Pancreas (tissue), 10 donors: ENCODE data around the gene RAB5B. TPM values are rescaled to one million over a fixed set of nuclear protein-coding genes. Genes with fewer than 3 reads are reported as not detected.

Experiments used
- ATAC-seq, 4 donors: fragments of 200-7000 bp; cut with Tn5 transposase; one replicate each; pipeline versions ENCODE4 v1.8.0 to v1.9.1; 2020; ENCODE audit warnings: mild to moderate bottlenecking in 4 of 4, moderate library complexity in 4 of 4
- DNase-seq, 6 donors: peaks; one replicate each; pipeline ENCODE4 v3.0.0-alpha.2; 2020
- FAIRE-seq: peaks from 2 replicates; lab custom pipeline; 2012; peaks lifted over from hg19 to GRCh38; lab: Jason Lieb, UNC
- H3K27ac ChIP-seq, 4 donors: fragments of 200-600 bp; sonication (generic); 1 replicate in 3 of 4; 2 replicates in 1 of 4; pipeline versions ENCODE4 v1.5.0 to v1.8.0; 2020
- H3K27me3 ChIP-seq, 4 donors: fragments of 200-600 bp; one replicate each; pipeline ENCODE4 v1.8.0; 2021
- H3K36me3 ChIP-seq, 3 donors: fragments of 200-600 bp; sonication (generic) in 1 of 3; one replicate each; pipeline versions ENCODE4 v1.5.0 to v1.8.0; 2020 to 2021
- H3K4me1 ChIP-seq, 3 donors: fragments of 200-600 bp; one replicate each; pipeline ENCODE4 v1.8.0; 2021
- H3K4me3 ChIP-seq, 4 donors: fragments of 200-600 bp; sonication (generic) in 2 of 4; one replicate each; pipeline versions ENCODE4 v1.5.0 to v1.8.0; 2020 to 2021
- H3K9me3 ChIP-seq, 4 donors: fragments of 200-600 bp; one replicate each; pipeline ENCODE4 v1.8.0; 2021
- CTCF ChIP-seq, 4 donors: fragments of 200-600 bp; sonication (generic) in 3 of 4; IDR thresholded peaks; one replicate each; pipeline versions ENCODE4 v1.5.0 to v1.8.0; 2021; ENCODE audit warnings: antibody characterized with exemption in 4 of 4
- WGBS, 2 donors: extraction: QIAGEN DNeasy Blood & Tissue Kit; methylation state at CpG; one replicate each; pipeline ENCODE4 v1.1.7; 2013; 5-methylcytosine and 5-hydroxymethylcytosine counted together
- intact Hi-C, 3 donors: fragments of 100-400 bp; cut with DNase I; formaldehyde crosslinking; loops; one replicate each; pipeline versions ENCODE4 v1.11.1 to v1.14.2; 2022
- polyA plus RNA-seq, 2 donors: library from polyadenylated mRNA; stranded (reverse); fragments of 200-250 nt; gene quantifications; one replicate each; pipeline ENCODE4 v1.2.3, GENCODE V29; 2013
- total RNA-seq, 6 donors: library from RNA; stranded (reverse); fragmentation: NEBNext Ultra II Directional in 4 of 6; extraction: Animal tissue kit (Norgen Biotek cat#: 25700) in 4 of 6; gene quantifications; one replicate each; pipeline versions ENCODE4 v1.2.1 to v1.2.4, GENCODE V29; 2021 to 2023
- donor health status: healthy with polysubstance abuse.
- donor health status: DM: no; HTN: no; CAD: no; lungs with moderate emphysema.
- donor health status: DM: no; HTN: no; CAD: no.
- donor health status: control.
- donor health status: control.
- donor health status: Bipolar disorder and iron deficiency.
- donor health status: DM: yes; HTN: yes; CAD: no.
- donor health status: DM: no; HTN: no; CAD: no.
- donor health status: DM: no; HTN: no; CAD: no.
- donor health status: DM: yes; HTN: yes; CAD: no.

RAB5B gene
- total and polyA plus RNA-seq, 8 donors = 19.8 to 76.8 (median 36.4) TPM

GRCh38 chr12:55970775-55971174, 3.1 kb upstream of the RAB5B start:
- Histone ChIP-seq H3K27ac (no peak overlapping the region), H3K36me3 (no peaks in the 10 kb centered on the region), H3K27me3 (no peaks in the 10 kb centered on the region), H3K9me3 (no peaks in the 10 kb centered on the region), H3K4me3 (no peak overlapping the region), H3K4me1 (peaks cover 0 to 18% (median 0%) of the 10 kb centered on the region in 3 donors)
- TF ChIP-seq CTCF (IDR thresholded peaks at IDR 0.05) = no peak
- intact Hi-C loops = no loop called here
- ATAC-seq (no peak), FAIRE-seq (no peak), DNase-seq (no peak)
- 92 to 95% methylated on average over 7 of the region's 7 CpGs for WGBS, 2 donors

- peak overlapping the region in 2 of 4 donors; percentile 94 to 96 for H3K27ac ChIP-seq
- no peaks in the 10 kb centered on the region for H3K9me3 ChIP-seq
- no peaks in the 10 kb centered on the region for H3K27me3 ChIP-seq
- peaks cover 0 to 19% (median 0%) of the 10 kb centered on the region in 3 donors for H3K4me1 ChIP-seq
- DNase-seq (no peak), FAIRE-seq (no peak), ATAC-seq (no peak)
- H3K4me3 ChIP-seq = no peak overlapping the region
- no peaks in the 10 kb centered on the region for H3K36me3 ChIP-seq
- intact Hi-C loops = no loop called here
- TF ChIP-seq CTCF (IDR thresholded peaks at IDR 0.05) = no peak
- 54% methylated on average over 3 of the region's 3 CpGs for WGBS, 2 donors
These were observed 1.8 kb upstream of the RAB5B start for GRCh38 chr12:55972042-55972441.

GRCh38 chr12:55972456-55972855, 1.4 kb upstream of the RAB5B start:
- H3K27me3 ChIP-seq = no peaks in the 10 kb centered on the region
- no peak for FAIRE-seq
- peak overlapping the region in 2 of 4 donors; percentile 48 to 53 for H3K4me3 ChIP-seq
- H3K27ac ChIP-seq = peak overlapping the region in 3 of 4 donors; percentile 78 to 96 (median 94)
- no peak for DNase-seq
- intact Hi-C loops = no loop called here
- no peak for ATAC-seq
- WGBS, 2 donors = 7 to 12% methylated on average over 1 of the region's 1 CpG
- no peaks in the 10 kb centered on the region for H3K36me3 ChIP-seq
- TF ChIP-seq CTCF (IDR thresholded peaks at IDR 0.05) = no peak
- no peaks in the 10 kb centered on the region for H3K9me3 ChIP-seq
- peaks cover 0 to 18% (median 0%) of the 10 kb centered on the region in 3 donors for H3K4me1 ChIP-seq

GRCh38 chr12:55972911-55973598, 823 bp upstream of the RAB5B start:
- 1% methylated on average over 18 of the region's 18 CpGs for WGBS, 2 donors
- peaks cover 0 to 15% (median 0%) of the 10 kb centered on the region in 3 donors for H3K4me1 ChIP-seq
- intact Hi-C loops = no loop called here
- FAIRE-seq (no peak), ATAC-seq (peak in 2 of 4 donors; percentile 2 to 4), DNase-seq (peak in 1 of 6 donors; percentile 24)
- peak overlapping the region; percentile 78 to 96 (median 88) for H3K27ac ChIP-seq
- H3K27me3 ChIP-seq = no peaks in the 10 kb centered on the region
- H3K9me3 ChIP-seq = no peaks in the 10 kb centered on the region
- no peaks in the 10 kb centered on the region for H3K36me3 ChIP-seq
- peak overlapping the region; percentile 15 to 53 (median 40) for H3K4me3 ChIP-seq
- TF ChIP-seq CTCF (IDR thresholded peaks at IDR 0.05) = no peak

GRCh38 chr12:55974308-55974730, 441 bp downstream of the RAB5B start:
- Histone ChIP-seq H3K4me3 (peak overlapping the region; percentile 58 to 99 (median 91)), H3K4me1 (peaks cover 0 to 15% (median 0%) of the 10 kb centered on the region in 3 donors), H3K36me3 (no peaks in the 10 kb centered on the region), H3K27me3 (no peaks in the 10 kb centered on the region), H3K27ac (peak overlapping the region; percentile 84 to 98 (median 96)), H3K9me3 (no peaks in the 10 kb centered on the region)
- DNase-seq (peak in 2 of 6 donors; percentile 66 to 74), ATAC-seq (peak; percentile 51 to 70 (median 60)), FAIRE-seq (no peak)
- 0% methylated on average over 15 of the region's 15 CpGs for WGBS, 2 donors
- no peak for TF ChIP-seq CTCF (IDR thresholded peaks at IDR 0.05)
- intact Hi-C loops = no loop called here
